ENCODE data around the gene H2AZ2. TPM values are rescaled to one million over a fixed set of nuclear protein-coding genes. Genes with fewer than 3 reads are reported as not detected.

H2AZ2 gene
- total and polyA plus RNA-seq, 5 experiments from 2014 or later, result 156 to 254 (median 236) TPM

Other genes starting within 250 kb of the H2AZ2 start
- gene OGDH, start 241.5 kb downstream of the H2AZ2 start, total RNA-seq, result 10 to 100 TPM; 66.0 to 67.5 TPM
- gene OGDH, start 241.5 kb downstream of the H2AZ2 start, polyA plus RNA-seq, result 10 to 100 TPM; 23.9 to 30.6 (median 25.6) TPM
- 100 to 1,000 TPM; 142 to 149 TPM for gene ZMIZ2, start 99.2 kb downstream of the H2AZ2 start, total RNA-seq
- 1 to 10 TPM; 2.6 to 8.1 (median 4.9) TPM for gene ZMIZ2, start 99.2 kb downstream of the H2AZ2 start, polyA plus RNA-seq
- 100 to 1,000 TPM; 673 to 688 TPM for gene PPIA, start 51.4 kb downstream of the H2AZ2 start, total RNA-seq
- gene PPIA, start 51.4 kb downstream of the H2AZ2 start, polyA plus RNA-seq, result 1,000 to 10,000 TPM; 3,578 to 3,931 (median 3,619) TPM
- gene PURB, start 37.4 kb upstream of the H2AZ2 start, total RNA-seq, result 10 to 100 TPM; 28.1 TPM
- 1 to 10 TPM; 2.0 to 3.2 (median 2.6) TPM for gene PURB, start 37.4 kb upstream of the H2AZ2 start, polyA plus RNA-seq
- 10 to 100 TPM; 44.4 to 44.5 TPM for gene MYO1G, start 130.9 kb upstream of the H2AZ2 start, total RNA-seq
- gene MYO1G, start 130.9 kb upstream of the H2AZ2 start, polyA plus RNA-seq, result 100 to 1,000 TPM in 1 of 3 donors, 10 to 100 TPM in 2; 60.0 to 106 (median 73.8) TPM
- gene CCM2, start 152.1 kb upstream of the H2AZ2 start, total RNA-seq, result 100 to 1,000 TPM; 160 to 167 TPM
- 10 to 100 TPM; 49.9 to 81.7 (median 63.2) TPM for gene CCM2, start 152.1 kb upstream of the H2AZ2 start, polyA plus RNA-seq
- under 1 TPM; 0.13 to 0.16 TPM for gene NACAD, start 240.9 kb upstream of the H2AZ2 start, total RNA-seq
- gene NACAD, start 240.9 kb upstream of the H2AZ2 start, polyA plus RNA-seq, result under 1 TPM; 0.06 to 0.15 (median 0.15) TPM

Measured in naive thymus-derived CD8-positive, alpha-beta T cell (primary cell).